AG04450 (cell line): ENCODE measurements around the gene CTAGE1. TPM values are rescaled to one million over a fixed set of nuclear protein-coding genes. Genes with fewer than 3 reads are reported as not detected.

ENCODE experiments used
- CTCF ChIA-PET: fragments of 300-600, 350-600 bp; formaldehyde crosslinking; extraction: SDS; loops from one replicate; lab custom pipeline; 2022; ENCODE audit warnings: antibody characterized with exemption, inconsistent platforms; lab: Charles Lee
- POLR2A ChIA-PET: fragments of 350-600 bp; formaldehyde crosslinking; extraction: SDS; loops from one replicate; lab custom pipeline; 2021; ENCODE audit warnings: antibody characterized with exemption, inconsistent platforms; lab: Yijun Ruan, JAX
- DNase-seq: peaks from one replicate; pipeline ENCODE4 v3.0.0-alpha.2; 2011; ENCODE audit warnings: low read depth, low spot score
- H3K27ac ChIP-seq: one replicate; pipeline ENCODE4 v1.5.1; 2012; ENCODE audit warnings: low read depth, low read length, control low read depth
- H3K27me3 ChIP-seq: one replicate; pipeline ENCODE4 v1.6.0; 2012; ENCODE audit warnings: low read length; ENCODE audit not compliant: control insufficient read depth, insufficient read depth
- H3K4me3 ChIP-seq: 2 replicates; pipeline ENCODE4 v1.5.1; 2011; ENCODE audit warnings: mild to moderate bottlenecking, low read depth, low read length, control low read depth
- H3K9me3 ChIP-seq: 2 replicates; pipeline ENCODE4 v1.5.1; 2012; ENCODE audit warnings: low read length; ENCODE audit not compliant: control insufficient read depth, insufficient read depth
- CTCF ChIP-seq: IDR thresholded peaks from 2 replicates; pipeline ENCODE4 v1.5.1; 2011; ENCODE audit warnings: low read depth, low read length, control low read depth, inconsistent platforms
- polyA plus RNA-seq: library from polyadenylated mRNA; depleted of rRNA; stranded (reverse); fragments of >200 nt; gene quantifications from 2 replicates; pipeline ENCODE4 v1.2.3, GENCODE V29; 2011; rRNA removed

The CTAGE1 gene
- polyA plus RNA-seq, 1 experiment: not detected

- ChIA-PET CTCF (no interaction called here), POLR2A (no interaction called here)
- Histone ChIP-seq H3K27ac (no peak overlapping the region), H3K27me3 (peaks cover 3% of the 10 kb centered on the region), H3K9me3 (no peaks in the 10 kb centered on the region), H3K4me3 (no peak overlapping the region)
- no peak for TF ChIP-seq CTCF
- no peak for DNase-seq
These were observed 49.7 kb downstream of the CTAGE1 start for GRCh38 chr18:22368021-22368420.

GRCh38 chr18:22367303-22367702, 50.4 kb downstream of the CTAGE1 start:
- Histone ChIP-seq H3K27ac (no peak overlapping the region), H3K9me3 (no peaks in the 10 kb centered on the region), H3K4me3 (no peak overlapping the region), H3K27me3 (peaks cover 6% of the 10 kb centered on the region)
- DNase-seq: no peak
- no peak for TF ChIP-seq CTCF
- CTCF ChIA-PET: no interaction called here
- POLR2A ChIA-PET: no interaction called here

GRCh38 chr18:22363867-22364463, 53.8 kb downstream of the CTAGE1 start:
- Histone ChIP-seq H3K9me3 (no peaks in the 10 kb centered on the region), H3K4me3 (no peak overlapping the region), H3K27ac (no peak overlapping the region), H3K27me3 (peaks cover 6% of the 10 kb centered on the region)
- DNase-seq: no peak
- ChIA-PET POLR2A (no interaction called here), CTCF (interaction anchor here (1.1 kb wide), 1 partner anchor 13 kb away, joined by 3 read pairs; no protein-coding TSS in a partner anchor)
- TF ChIP-seq CTCF: peak; percentile 37; the same call in 1 of the 2 replicates

Other genes starting within 250 kb of the CTAGE1 start
- gene GATA6, start 248.3 kb downstream of the CTAGE1 start, polyA plus RNA-seq: 1.3 and 1.5 TPM in 2 replicates